MM.1S (cell line): ENCODE results near the gene EPB41.

ENCODE experiments used
- CTCF ChIP-seq: fragments of 300-600 bp; sonication (generic); IDR thresholded peaks from 2 replicates; pipeline ENCODE4 v1.5.1; 2016; ENCODE audit warnings: antibody characterized with exemption, low read length, mixed read lengths
- EZH2 ChIP-seq: fragments of 300-600 bp; sonication (generic); optimal IDR thresholded peaks from 2 replicates; pipeline ENCODE3; 2017; ENCODE audit warnings: low read depth, mild to moderate bottlenecking, antibody characterized with exemption, low read length, mixed read lengths
- EZH2phosphoT487 ChIP-seq: fragments of 300-600 bp; sonication (generic); IDR thresholded peaks from 2 replicates; pipeline ENCODE4 v1.6.1; 2018; ENCODE audit warnings: antibody characterized with exemption, low read length

DNA sequence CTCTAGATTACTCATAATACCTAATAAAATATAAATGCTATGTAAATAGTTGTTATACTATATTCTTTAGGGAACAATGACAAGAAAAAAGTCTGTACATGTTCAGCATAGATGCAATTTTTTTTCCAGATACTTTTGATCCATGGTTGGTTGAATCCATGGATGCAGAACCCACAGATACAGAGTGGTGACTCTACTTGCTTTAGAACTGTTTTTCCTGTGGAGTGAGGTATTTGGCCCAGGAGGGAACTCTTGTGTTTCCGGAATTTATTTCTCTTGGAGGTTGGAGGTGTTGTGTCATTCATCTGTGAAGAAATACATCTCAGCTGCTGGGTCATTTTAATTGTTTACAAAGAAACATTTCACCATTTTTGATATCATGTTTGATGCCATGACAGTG, 180.6 kb downstream of the EPB41 start:
- TF ChIP-seq EZH2, result no peak
- TF ChIP-seq CTCF, result no peak
- TF ChIP-seq EZH2phosphoT487, result no peak
